Mesenteric fat pad (tissue), 1 donor: ENCODE results near the gene RPS21. TPM values are rescaled to one million over a fixed set of nuclear protein-coding genes. Genes with fewer than 3 reads are reported as not detected.

Experiments used
- DNase-seq: peaks from one replicate; pipeline ENCODE4 v3.0.0-alpha.2; 2020; ENCODE audit warnings: low spot score
- total RNA-seq: library from RNA; stranded (reverse); fragmentation: NEBNext Ultra II Directional; extraction: Animal tissue kit (Norgen Biotek cat#: 25700); gene quantifications from one replicate; pipeline ENCODE4 v1.2.1, GENCODE V29; 2021
- donor health status: DM: yes; HTN: yes; CAD: no.

RPS21 gene
- total RNA-seq, 1 donor from 2014 or later: 856 TPM

DNA sequence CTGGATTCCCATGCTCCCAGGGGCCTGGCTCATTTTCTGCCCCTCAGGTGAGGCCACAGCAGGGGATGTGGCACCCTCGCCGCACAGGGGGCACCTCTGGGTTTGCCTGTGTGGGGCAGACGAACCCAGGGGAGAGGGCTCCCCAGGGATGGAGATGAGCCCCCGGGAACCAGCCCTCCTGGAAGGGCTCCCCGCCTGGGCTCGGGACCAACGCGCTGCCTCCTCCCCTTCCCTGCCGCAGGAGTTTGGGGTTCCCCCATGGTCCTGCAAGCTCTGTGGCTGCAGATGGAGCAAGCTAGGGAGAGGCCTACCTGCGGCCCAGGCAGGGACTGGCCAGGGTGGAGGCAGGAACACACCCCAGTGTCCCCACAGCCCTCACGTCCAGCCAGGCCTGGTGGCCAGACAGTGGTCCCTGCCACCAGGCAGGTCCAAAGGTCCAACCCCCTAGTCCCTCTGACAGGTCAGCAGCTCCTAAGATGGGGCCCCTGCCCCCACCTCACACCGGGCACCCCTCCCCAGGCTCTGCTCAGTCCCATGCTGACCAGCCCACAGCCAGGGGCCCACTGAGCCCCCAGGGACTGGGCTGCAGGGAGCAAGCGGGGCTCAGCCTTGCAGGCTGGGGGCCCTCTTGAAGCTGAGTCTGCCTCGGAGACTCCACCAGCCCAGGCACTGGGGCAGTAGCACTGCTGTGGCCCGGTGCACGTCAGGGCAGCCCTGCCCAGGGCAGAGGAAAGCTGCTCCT is 33.4 kb upstream of the RPS21 start:
- DNase-seq: no peak

DNA sequence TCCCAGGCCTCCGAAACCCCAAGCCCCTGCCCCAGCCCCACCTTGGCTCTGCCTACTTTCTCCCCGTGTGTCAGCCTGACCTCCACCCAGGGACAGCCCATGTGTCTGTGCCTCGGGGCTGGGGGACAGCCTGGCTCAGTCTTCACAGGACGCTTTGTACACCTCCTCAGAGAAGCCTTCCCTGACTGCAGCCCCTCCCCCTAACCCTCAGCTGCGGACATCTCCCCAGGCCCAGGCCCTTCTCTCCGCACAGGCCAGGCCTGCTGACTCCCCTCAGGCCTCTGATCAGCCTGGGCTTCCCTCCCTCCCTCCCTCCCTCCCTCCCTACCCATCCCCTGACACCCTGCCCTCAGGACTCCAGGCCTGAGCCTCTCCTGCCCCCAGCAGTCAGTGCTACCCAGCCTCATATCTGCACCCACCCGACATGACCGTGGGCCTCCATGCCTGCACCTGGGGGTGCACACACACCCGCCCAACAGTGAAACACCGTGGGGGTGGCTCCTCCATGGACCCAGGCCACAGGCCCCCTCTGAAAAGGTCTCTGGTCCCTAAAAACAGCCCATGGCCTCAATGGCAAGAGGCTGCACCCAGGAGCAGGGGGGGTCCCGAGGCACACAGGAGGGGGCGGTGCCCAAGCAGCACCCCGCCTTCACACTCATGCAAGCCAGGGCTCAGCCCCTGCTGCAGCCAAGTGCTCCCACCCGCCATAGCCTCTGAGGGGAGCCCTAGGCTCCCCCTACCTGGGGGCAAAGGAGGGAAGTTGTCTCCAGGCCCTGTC is 32.7 kb upstream of the RPS21 start:
- DNase-seq: no peak

DNA sequence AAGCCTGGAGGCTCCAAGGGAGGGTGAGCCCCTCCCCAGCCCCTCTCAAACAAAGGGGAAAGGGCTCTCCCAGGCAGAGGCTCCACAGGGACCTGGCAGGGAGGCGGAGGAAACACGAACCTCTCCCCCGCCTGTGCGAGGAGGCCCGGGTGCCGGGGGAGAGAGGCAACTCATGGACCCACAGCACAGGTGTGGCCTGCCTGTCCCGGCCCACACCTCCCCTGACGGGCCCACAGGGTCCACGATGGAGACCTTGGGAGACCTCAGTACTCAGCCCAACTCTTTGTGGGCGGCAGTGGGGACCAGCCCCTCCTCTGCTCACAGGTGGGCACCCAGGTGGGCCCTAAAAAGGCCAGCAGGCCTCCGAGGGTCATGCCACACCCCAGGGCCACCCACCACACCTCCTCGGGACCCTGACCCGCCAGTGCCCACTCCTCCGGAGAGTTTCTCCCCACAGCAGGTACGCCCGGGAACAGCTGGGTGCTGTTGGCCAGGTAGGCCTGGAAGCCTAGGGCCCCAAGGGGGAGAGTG is 32.0 kb upstream of the RPS21 start:
- no peak for DNase-seq

DNA sequence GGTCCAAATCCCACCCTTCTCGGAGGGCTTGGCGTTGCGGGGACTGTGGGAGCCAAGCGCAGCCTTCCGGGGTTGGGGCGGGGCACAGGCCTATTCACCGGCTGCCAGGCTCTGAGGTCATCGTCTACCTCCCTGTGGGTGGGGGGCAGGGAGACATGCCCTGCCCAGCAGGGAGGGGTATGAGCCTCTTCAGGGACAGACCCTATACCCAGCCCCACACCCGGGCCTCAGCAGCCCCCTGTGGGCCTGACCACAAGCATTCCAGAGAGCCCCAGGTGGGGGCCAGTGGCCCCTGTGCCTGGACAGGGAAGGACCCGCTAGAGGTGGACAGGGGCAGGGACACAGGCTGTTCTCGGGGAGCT is 31.4 kb upstream of the RPS21 start:
- DNase-seq: no peak

DNA sequence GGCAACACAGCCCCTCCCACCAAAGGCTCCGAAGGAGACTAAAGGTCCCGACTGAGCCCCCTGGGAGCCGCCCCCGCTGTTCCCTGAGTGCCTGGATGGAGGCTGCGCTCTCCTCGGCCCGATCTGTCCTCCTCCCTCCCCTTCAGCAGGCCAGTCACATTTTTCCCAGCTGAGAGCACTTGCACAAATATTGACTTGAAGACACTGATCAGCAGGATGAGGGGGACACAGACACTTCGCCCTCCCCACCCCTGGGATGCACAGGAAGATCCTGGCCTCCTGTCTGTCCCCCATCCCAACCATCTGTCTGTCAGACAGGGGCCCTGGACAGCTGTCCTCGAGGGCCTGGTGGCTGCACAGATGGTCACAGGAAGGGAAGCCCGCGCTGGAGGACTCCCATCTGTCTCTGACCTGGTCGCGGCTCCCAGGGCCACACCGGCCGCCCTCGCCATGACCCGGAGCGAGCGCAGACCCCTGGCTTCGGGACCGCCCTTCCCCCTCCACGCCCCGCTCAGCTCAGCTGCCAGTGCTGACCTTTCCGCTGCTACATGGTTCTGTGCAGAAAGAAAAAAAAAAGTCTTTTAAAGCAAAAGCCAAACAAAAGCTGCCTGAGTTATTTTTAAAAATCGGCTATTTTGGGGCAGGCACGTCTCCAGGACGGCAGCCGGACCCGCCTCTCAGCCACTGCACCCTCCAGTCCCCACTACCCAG is 30.9 kb upstream of the RPS21 start:
- no peak for DNase-seq

DNA sequence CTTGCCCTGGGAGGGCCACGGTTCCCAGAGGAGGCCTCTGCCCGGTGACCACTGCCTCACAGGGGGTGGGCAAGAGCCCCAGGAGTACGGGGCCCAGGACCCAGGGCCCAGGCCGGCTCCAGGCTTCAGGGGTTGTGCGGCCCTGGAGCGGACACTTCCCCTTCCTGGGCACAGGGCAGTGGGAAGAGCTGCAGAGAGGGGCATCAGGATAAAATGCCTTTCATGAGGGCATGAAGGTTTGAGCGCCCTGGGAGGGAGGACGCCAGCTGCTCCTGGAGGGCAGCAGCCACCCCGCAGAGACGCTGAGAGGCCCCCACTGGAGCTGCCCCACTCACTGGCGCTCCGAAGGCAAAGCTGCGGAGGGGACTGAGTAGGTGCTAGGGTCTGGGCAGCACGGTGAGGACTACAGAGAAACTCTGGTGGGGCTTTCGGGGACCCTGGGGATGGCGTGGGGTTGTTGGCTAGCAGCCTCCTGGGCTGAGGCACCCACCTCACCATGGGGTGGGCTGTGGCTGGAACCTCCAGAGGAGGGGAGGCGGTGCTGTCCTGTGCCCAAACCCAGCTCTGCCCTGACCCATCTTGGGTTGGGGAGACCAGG is 30.2 kb upstream of the RPS21 start:
- DNase-seq: no peak

DNA sequence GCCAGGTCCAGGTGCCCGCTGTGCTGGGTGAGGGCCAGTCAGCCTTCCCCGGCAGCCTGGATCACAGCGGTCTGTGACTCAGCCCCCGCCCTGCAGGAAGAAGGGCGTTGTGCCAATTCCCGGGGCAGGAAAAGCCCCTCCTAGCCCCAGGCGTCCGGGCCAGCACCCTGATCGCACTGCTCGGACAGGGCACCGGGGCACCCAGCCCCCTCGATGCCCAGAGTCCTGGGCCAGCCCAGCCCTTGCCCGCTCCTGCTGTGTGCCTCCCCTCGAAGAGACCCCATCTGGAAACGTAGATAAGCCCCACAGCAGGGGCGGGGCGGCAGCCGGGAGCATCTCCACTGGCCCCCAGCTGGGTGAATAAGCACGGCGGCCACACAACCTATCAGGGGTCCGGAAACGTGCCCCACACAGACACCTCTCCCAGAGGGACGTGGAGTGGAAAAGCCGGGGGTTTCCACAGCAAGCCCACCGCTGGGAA is 29.7 kb upstream of the RPS21 start:
- DNase-seq: no peak

DNA sequence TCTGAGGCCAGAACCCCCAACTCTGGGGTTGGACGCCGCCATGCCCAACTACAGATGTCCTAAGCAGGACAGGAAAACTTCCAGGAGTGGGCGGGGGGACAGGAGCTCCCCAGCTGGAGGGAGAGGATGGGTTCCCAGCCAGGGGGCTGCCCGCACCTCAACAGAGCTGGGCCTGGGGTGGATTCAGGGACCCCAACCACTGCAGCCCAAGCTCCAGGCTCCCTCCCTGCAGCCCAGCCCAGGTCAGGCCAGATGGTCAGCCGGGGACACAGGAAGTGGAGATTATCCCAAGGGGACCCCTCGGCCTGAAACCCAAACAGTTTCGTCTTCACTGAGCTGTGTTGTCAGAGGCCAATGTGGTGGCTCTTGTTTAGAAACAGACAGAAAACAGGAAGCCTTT is 29.2 kb upstream of the RPS21 start:
- DNase-seq: no peak

DNA sequence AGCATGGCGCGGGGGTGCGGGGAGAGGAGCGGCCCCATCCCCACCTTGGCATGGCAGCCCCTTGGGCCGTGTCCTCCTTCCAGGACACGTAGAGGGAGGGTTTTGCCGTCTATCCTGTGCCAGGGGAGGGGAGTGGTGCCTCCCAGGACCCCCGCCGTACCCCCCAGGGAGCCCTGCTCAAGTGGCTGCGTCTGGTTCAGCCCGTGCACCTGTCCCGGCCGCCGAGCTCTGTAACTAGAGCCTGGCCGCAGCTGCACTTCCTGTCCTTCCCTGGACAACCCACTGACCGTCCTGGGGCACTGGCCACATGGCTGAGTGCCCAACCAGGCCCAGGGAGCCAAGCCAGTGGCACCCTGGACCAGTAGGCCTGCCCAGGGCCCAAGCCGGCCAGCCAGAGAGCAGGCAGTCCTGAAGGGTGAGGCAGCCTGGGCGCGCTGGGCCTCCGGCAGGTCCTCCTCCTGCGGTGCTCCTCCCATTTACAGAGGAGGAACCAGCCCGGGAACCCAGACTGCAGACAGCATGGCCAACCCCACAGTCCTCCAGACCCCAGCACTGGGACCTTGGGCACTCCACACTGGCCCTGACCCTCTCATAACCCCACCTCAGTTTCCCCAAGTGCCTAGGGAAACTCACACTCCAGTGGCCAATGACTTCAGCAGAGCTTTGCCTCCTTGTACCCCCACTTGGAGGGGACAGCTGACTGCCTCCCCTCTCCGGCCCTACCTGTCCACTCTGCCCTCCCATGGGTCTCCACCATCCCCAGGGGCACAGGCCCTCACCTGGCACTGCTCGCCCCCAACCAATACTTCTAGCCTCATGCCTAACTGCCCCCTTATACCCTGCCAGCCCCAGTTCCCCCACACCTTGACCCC is 28.5 kb upstream of the RPS21 start:
- DNase-seq: no peak

DNA sequence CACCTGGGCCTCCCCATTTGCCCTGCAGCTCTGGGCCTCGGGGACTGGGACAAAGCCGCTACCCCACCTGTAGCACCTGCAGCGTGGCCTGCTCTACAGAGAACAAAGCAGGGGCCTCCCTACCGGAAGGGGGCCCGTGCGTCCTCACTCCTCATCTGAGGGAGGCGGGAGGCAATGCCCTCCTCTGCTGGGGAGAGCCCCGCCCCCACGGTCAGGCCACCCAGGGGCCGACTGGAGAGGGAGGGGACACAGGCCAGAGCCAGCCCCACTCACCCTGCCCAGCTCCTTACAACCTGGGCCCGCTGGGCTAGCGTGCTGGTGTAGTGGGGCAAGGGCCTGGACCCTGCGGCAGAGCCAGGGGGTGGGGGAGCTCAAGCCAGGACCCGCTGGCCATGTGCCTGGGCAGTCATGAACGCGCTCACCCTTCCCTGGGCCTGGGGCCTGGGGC is 27.8 kb upstream of the RPS21 start:
- no peak for DNase-seq

DNA sequence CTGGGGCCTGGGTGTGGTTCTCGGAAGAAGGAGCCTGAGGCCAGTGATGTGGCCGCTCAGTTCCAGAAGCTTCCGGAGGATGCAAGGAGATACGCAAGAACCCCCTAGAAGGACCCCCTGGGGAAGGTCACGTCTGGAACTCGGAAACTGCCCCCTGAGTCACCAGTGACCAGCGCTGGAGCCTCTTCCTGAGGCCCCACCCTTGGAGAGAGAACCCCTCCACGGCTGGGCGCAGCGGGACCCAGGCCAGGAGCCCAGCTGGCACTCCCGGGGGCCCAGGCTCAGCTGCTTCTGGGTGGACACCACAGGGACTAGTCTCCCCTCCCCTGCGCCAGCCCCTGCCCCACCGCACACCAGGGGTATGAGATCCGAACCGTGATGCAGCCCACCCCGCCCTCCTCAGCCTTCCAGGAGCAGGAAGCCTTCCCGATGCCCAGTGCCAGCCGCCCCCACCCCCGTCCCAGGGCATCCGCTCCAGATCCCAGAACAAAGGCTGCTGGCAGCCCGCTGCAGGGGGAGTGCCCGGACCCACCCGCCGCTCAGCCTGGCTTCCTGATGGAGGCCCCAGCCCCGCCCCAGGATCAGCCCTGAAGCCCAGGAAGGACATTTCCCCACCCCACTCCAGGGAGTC is 27.3 kb upstream of the RPS21 start:
- no peak for DNase-seq

DNA sequence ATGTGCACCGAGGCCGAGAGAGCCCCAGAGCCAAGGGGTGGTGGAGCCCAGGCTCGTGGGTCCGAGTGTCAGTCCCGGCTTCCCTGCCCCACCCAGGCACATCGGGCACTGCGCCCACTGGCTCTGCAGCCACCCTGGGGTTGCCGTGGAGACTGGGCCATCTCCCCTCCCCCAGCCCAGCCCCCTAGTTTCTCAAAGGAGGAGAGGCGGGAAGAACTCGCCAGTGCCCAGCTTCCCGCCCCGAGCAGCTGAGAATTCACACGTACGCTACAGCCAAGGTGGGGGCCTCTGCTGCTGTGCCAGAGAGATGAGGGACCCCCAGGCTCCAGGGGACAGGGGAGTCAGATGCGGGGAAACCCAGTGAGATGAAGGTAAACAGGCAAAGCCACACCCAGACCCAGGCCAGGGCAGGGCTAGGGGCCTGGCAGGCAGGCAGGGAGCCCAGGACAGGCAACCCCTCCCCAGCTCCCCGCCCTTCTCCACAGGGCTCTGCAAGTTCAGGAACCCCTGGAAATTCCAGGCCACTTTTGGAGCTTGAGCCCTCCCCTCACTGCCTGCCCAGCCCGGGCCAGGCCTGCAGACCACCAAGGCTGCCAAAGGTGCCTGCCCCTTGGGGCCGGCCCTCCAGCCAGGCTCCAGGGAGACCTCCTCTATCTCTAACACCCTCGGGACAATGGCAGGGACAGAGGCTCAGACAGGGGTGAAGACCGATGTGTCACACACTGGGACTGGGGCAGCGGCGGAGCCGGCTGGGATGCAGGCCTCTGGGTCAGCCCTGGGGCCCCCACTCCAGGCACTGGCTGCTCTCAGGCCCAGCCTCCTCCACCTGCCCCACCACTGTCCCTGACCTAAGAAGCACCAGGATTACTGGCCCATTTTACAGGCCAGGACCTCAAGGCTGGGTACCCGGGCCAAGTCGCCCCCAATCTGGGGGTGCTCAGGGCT is 25.8 kb upstream of the RPS21 start:
- DNase-seq: no peak

DNA sequence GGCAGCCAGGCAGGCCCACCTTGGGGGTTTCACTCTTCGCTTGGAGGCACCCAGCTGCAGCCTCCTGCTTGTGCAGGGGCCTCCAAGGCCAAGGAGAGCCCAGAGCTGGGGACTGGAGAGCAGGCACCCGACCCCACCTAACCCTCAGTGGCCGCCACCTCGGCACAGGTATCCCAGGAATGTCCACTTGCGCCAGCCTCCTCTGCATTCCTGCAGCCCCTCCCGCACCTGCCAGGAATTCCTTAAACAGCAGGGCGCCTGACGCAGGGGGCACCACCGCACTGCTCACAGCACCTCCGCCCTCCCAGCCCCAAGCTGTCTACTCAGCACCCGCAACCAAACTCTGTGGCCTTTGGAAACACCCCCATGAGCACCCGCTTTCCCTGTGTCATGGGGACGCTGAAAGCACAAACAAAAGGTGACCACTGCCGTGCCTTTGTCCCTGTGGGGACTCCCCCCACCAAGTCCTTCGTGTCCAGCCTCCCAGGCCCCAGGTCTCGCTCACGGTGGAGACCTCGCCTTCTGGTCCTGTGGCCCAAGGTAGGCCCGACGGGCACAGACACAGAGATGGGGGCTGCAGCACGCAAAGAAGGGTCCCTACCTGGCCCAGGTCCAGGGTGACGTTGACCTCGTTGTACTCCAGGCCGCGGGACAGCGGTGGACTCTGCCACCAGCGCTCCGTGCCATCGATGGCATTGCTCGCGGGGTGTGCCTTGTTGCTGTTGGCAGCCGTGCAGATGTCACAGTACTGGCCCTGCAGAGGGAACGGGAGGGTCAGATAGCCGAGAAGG is 24.9 kb upstream of the RPS21 start:
- no peak for DNase-seq

DNA sequence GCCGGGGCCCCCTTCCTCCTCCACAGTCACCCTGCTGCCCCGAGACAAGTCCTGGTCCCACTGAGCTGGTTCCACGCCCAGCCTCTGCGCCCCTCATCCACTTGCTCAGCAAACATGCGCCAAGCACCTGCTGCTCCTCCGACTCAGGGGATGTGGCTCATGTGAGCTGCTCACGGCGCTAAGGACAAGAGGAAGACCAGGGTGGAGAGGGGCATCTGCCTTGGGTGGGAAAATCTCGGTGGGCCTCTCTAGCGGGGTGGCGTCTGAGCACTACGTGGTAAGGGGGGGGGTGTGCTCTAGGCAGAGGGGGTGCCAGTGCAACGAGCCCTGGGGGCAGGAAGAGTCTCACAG is 24.3 kb upstream of the RPS21 start:
- no peak for DNase-seq

DNA sequence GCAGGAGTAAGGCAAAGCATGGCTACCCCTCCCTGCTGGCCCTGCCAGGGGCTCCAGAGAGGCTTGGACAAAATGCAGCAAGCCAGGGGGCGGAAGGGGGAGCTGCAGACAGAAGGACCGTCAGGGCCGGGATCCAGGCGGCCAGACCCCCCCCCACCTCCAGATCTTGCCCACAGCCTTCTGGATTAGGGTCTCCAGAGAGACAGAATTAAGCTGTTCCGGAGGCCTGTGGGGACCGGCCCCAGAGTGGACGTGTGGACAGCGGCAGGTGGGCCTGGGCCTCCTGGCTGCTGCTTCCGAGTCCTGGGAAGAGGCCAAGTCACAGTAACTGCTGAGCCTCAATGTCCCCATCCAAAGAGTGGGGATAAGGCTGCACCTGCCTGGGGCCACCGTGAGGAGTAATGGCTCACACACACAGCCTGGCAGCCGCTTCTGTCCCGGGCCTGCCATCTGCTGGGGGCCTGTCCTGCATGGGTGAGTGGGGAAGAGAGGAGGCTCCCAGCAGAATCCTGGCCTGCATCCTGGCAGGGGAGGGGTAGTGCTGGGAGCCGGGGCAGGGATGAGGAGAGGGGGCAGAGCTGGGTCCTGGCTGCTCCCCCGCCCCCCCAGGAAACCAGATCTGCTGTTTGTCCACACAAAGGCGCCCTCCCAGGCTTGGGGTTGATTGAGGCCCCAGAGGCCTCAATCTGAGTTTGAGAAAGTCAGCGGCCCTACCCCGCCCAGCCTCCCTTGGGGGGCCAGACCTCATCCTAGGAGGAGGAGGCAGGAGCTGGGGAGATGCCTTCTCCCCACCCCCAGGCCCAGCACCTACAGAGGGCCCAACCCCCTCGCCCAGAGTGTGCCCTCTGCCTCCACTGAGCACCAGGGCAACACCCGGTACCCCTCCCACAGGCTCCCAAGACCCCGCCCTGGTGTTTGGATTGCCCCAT is 23.6 kb upstream of the RPS21 start:
- no peak for DNase-seq

DNA sequence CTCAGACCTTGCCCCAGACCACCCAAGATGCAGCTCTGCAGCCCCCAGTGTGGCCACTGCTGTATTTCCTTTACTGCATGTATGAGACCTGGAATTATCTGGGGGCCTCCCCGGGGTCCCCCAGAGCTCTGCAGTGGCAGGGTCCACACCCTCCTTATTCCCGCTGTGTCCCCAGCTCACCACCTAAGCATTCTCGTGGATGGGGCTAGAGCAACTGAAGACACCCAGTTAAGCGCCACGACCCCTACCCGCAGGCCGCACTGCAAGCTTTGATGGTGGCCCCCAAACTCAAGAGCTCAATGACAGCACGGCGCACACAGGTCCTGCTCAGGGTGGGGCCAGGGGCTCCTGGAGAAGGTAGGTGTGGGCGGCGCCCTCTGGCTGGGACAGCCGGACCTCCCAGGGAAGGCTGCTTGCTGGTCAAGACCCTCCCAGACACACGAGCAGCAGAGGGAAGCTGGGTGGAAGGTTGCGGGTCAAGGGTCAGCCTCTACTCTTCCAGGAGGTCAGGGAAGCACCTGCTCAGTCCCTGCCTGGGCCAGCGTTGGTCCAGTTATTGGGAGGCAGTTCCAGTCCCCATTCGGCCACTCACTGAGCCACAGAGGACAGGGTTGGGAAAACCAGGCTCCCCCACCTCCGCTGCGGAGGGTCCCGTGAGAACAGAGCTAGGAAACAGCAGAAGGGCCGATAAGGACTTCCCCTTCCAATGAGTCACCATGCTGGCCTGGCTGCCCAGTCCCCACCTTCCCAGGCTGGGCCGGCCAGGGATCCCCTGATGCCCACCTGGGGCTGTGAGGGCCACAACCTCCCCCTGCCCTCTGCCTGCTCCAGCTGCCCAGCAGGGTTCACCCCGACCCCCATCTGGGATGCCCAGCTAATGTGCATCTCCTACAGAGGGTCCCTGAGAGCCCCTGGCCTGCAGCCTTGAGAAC is 22.7 kb upstream of the RPS21 start:
- DNase-seq: no peak
